Prostate gland (tissue), 2 donors: ENCODE data around the gene CCDC201.

Source experiments
- POLR2A ChIP-seq: fragments of 450-650 bp; IDR thresholded peaks from one replicate; pipeline ENCODE4 v1.6.1; 2016; ENCODE audit warnings: antibody characterized with exemption, mild to moderate bottlenecking
- POLR2AphosphoS5 ChIP-seq: sonication (generic); formaldehyde crosslinking; IDR thresholded peaks from one replicate; pipeline ENCODE4 v1.6.1; 2017; ENCODE audit warnings: antibody characterized with exemption
- TF ChIP-seq, protein P1 (sequence below), 4 experiments: fragments of 200-600 bp in 2 of 4; fragments of 450-650 bp in 2 of 4; sonication (generic) in 2 of 4; IDR thresholded peaks; 1 replicate in 3 of 4; 2 replicates in 1 of 4; pipeline ENCODE4 v1.5.1; 2016 to 2019; ENCODE audit warnings: antibody characterized with exemption in 4 of 4, mild to moderate bottlenecking in 2 of 4, moderate library complexity in 2 of 4

GRCh38 chr7:45911311-45911710, 38.4 kb upstream of the CCDC201 start:
- TF ChIP-seq, protein P1, sequence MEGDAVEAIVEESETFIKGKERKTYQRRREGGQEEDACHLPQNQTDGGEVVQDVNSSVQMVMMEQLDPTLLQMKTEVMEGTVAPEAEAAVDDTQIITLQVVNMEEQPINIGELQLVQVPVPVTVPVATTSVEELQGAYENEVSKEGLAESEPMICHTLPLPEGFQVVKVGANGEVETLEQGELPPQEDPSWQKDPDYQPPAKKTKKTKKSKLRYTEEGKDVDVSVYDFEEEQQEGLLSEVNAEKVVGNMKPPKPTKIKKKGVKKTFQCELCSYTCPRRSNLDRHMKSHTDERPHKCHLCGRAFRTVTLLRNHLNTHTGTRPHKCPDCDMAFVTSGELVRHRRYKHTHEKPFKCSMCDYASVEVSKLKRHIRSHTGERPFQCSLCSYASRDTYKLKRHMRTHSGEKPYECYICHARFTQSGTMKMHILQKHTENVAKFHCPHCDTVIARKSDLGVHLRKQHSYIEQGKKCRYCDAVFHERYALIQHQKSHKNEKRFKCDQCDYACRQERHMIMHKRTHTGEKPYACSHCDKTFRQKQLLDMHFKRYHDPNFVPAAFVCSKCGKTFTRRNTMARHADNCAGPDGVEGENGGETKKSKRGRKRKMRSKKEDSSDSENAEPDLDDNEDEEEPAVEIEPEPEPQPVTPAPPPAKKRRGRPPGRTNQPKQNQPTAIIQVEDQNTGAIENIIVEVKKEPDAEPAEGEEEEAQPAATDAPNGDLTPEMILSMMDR (IDR thresholded peaks at IDR 0.05): no peak
- TF ChIP-seq POLR2A (no peak), POLR2AphosphoS5 (no peak)
